ENCODE results near the gene GSPT2.

DNA sequence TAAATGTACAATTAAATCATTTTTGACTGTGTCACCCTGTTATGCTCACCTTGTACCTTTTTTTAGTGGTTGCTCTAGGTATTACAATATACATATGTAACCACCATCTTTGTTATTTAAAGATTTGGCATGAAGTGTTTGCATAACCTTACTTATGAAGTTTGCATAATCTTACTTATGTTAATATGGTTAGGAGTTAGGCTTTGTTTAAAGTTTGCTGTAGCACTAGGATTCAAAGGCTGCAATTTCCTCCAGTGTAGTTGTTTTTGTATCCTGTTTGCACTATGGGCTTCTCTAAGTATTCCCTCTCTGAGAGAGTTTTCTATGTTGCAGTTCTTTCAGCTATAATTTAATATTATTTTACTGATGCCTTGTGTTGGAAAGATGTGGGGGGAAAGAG lies 15.0 kb upstream of the GSPT2 start:
- TF ChIP-seq, protein P1, sequence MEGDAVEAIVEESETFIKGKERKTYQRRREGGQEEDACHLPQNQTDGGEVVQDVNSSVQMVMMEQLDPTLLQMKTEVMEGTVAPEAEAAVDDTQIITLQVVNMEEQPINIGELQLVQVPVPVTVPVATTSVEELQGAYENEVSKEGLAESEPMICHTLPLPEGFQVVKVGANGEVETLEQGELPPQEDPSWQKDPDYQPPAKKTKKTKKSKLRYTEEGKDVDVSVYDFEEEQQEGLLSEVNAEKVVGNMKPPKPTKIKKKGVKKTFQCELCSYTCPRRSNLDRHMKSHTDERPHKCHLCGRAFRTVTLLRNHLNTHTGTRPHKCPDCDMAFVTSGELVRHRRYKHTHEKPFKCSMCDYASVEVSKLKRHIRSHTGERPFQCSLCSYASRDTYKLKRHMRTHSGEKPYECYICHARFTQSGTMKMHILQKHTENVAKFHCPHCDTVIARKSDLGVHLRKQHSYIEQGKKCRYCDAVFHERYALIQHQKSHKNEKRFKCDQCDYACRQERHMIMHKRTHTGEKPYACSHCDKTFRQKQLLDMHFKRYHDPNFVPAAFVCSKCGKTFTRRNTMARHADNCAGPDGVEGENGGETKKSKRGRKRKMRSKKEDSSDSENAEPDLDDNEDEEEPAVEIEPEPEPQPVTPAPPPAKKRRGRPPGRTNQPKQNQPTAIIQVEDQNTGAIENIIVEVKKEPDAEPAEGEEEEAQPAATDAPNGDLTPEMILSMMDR (IDR thresholded peaks at IDR 0.05; ENCODE audit: low read length): no peak
- no peak for TF ChIP-seq EZH2 (IDR thresholded peaks at IDR 0.05; ENCODE audit: borderline replicate concordance, low read length)
